GM21526 (cell line): ENCODE measurements around the gene KRT72.

Experiments
- ATAC-seq: cut with Tn5 transposase; IDR thresholded peaks from one replicate; pipeline ENCODE4 v1.9.1; 2021; ENCODE audit warnings: moderate library complexity; ENCODE audit not compliant: unreplicated experiment, low FRiP score

Gene KRT72

DNA sequence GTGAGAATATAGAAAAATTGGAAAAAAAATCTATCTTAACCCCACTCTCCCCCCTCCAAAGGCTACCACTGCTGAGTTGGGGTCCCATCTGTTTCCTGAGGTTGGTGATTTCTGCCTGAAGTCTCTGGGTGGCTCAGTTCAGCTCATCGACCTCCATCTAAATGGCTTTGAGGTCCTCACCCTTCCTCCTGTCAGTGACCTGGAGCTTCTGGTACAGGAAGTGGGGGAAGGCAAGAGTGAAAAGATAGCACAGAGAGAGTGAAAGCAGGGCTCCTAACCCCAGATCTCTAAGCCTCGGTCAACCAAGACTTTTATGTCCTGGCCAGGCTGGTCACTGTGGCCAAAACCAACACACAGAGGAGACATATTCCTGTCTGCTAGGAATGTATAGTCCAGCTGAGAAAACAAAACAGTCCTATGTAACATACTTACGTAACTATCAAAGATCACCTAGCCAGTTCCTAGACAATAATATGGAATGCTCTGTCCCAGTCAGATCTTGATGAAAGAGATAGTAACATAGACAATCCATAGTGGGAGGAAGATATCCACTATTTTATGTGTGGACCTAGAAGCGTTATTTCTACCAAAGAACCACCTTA is 29.4 kb upstream of the KRT72 start:
- ATAC-seq: no peak

DNA sequence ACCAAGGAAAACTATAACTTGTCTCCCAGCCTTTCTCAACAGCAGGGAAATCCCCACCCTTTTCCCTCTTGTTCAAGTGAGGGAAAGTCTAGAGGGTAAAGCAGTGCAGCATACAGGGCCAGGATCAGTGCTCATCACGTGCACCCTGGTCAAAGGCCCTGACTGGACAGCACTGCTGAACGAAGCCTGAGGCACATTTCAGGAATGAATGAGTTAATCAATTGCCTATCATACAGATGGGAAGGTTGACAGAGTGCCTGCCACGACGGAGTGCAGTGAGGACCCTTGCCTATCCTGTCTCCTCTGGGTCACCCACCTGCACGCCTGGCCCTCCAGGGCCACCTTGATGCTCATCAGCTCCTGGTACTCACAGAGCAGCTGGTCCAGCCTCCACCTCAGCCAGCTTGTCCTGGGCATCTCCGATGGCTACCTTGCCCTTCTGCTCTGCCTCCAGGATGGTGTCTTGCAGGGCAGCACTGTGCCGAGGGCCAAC is 28.8 kb upstream of the KRT72 start:
- ATAC-seq: no peak

GRCh38 chr12:52629281-52630007 is 28.2 kb upstream of the KRT72 start:
- no peak for ATAC-seq

DNA sequence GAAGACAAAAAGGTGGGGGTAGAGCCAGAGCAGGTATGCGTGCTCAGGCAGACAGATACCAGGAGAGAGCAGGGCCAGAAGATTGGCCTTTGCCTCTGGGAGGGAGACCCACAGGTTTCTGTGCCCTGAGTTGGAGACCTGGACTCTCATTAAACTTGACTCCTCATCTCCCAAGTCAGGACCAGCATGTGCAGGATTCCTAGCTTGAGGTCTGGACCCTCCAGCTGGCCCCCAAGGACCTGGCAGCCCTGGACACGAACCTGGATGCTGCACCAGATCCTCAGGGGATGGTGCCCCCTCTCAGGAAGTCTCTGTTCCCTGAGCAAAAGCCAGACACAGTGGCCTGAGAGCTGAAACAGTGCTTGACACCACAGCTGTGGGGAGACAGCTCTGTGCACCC is 27.6 kb upstream of the KRT72 start:
- ATAC-seq: no peak

DNA sequence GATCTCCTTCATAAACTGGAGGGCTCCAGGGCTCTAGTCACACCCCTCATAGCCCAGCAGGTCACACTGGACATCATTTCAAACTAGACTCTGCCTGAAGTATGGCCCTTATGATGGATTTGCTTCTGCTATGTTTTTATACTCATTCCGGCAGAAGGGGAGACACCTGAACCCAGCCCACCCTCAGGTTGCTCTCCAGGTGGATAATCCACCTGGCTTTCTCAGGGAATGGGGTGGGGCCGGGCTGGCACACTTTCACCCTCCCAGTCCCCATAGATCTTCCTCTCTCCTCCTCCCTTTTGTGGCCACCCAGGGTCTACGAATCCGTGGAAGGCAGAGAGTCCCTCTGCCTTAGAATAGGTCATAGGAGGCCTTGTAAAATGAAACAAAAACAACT is 26.8 kb upstream of the KRT72 start:
- ATAC-seq: no peak

- no peak for ATAC-seq
Observed at GRCh38 chr12:52627395-52628110, 26.3 kb upstream of the KRT72 start.

GRCh38 chr12:52622349-52622748 is 21.1 kb upstream of the KRT72 start:
- ATAC-seq: no peak

DNA sequence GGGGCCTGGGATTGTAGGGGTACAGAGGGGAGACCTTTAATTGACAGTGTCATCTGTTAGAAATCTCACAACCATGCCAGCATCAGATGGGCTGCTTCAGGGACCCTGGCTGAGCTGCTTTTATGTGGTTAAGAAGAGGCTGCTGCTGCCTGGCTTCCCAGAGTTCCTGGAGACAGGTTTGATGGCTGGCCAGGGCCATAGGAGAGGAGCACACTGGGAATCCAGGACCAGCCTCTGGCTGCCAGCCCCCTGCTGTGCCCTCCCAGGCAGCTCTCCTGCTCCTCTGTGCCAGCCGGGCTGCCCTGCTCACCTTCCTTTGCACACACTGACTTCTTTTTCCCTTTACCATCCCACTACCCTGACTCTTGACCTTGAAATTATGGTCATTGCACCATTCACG is 17.6 kb upstream of the KRT72 start:
- ATAC-seq: no peak

GRCh38 chr12:52618216-52618615 is 17.0 kb upstream of the KRT72 start, which contains the start of gene KRT73:
KRT73 (minus strand) TSS chr12:52618559; CDS start chr12:52618524, 35 bp downstream.
- ATAC-seq: no peak

GRCh38 chr12:52617403-52617785 is 16.1 kb upstream of the KRT72 start:
- ATAC-seq: no peak

GRCh38 chr12:52616680-52617402 is 15.6 kb upstream of the KRT72 start:
- no peak for ATAC-seq

- ATAC-seq: no peak
Observed at GRCh38 chr12:52615912-52616311, 14.6 kb upstream of the KRT72 start.

DNA sequence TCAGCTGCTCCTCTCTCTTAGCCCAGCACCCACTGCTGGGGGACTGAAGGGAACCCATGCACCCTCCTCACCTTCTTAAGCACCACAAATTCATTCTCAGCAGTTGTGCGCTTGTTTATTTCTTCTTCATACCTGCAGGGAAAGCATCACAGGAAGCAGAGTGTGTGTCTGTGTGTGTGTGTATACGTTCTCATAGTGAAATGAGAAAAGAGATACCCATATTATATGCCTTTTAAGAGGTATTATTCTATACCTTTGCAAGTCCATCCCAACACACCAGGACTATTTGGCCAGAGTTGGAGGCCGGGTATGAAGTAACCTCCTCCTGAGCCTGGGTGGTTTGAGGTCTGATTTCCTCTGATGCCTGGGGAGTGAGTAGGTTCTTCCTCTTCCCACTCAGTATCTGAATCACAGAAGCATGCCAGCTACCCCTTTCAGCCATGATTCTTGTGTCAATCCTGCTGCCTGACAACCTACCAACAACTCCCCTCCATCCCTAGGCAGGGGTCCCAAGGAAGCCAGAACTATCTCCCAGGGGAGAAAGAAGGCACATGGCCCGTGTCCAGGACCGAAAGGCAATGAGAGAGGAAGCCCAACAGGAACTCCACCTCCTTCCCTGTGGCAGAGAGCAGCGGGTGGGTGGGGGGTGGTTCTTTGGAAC is 14.1 kb upstream of the KRT72 start:
- ATAC-seq: no peak

- no peak for ATAC-seq
Observed at GRCh38 chr12:52614381-52615207, 13.3 kb upstream of the KRT72 start.

DNA sequence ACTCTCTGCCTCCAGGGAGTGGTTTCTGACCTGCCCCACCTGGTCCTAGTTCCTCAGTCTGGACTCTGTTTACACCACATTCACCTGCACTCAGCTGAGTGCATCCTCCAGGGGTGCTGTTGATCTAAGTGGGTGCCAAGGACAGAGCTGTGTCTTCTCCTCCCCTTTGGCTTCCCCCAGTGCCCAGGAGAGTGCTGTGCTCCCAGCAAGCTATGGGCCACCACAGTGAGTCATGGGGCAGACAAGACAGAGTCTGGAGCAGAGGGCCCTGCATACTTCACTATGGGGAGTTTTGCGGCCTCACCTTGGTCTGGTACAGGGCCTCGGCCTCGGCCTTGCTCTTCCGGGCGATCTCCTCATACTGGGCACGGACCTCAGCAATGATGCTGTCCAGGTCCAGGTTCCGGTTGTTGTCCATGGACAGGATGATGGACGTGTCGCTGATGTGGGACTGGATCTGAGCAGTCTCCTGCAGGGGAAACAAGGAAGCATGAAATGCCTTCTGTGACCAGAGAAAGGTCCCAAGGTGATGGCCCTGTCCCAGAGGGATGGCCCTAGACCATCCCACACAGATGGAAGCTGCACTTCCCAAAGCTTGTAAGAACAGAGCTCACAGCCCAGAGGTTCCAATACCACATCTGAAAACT is 12.2 kb upstream of the KRT72 start:
- no peak for ATAC-seq

GRCh38 chr12:52612431-52613383 is 11.4 kb upstream of the KRT72 start:
- ATAC-seq: no peak

- ATAC-seq: no peak
Observed at GRCh38 chr12:52611080-52611468, 9.8 kb upstream of the KRT72 start.
